H1 (cell line): Measurements from ENCODE around the gene ZNF592. TPM values are rescaled to one million over a fixed set of nuclear protein-coding genes. Genes with fewer than 3 reads are reported as not detected.

Experiments
- CTCF ChIA-PET: fragments of 300-600 bp; sonication (Branson Sonifier 250); formaldehyde crosslinking; loops from one replicate; lab custom pipeline; 2021; ENCODE audit not compliant: partially characterized antibody; lab: Charles Lee
- POLR2A ChIA-PET: fragments of 300-600 bp; sonication (Branson Sonifier 250); formaldehyde crosslinking; loops from one replicate; lab custom pipeline; 2021; ENCODE audit warnings: inconsistent platforms; ENCODE audit not compliant: partially characterized antibody; lab: Charles Lee
- DNase-seq, 2 experiments: peaks; one replicate each; pipeline versions ENCODE4 v3.0.0 to v3.0.0-alpha.2; 2010 to 2022; ENCODE audit warnings: low spot score in 2 of 2, low read depth in 1 of 2, mixed read lengths in 1 of 2
- FAIRE-seq: peaks from 2 replicates; lab custom pipeline; 2011; peaks lifted over from hg19 to GRCh38; lab: Jason Lieb, UNC
- H2AFZ ChIP-seq: 2 replicates; pipeline ENCODE4 v1.8.1; 2012; ENCODE audit warnings: low read length, inconsistent platforms
- H2AK5ac ChIP-seq: 2 replicates; pipeline ENCODE4 v1.6.1; 2013; ENCODE audit warnings: low read depth, low read length
- H2BK120ac ChIP-seq: replicated peaks from 2 replicates; pipeline ENCODE3; 2013; ENCODE audit warnings: low read depth, low read length, inconsistent platforms
- H2BK12ac ChIP-seq: 2 replicates; pipeline ENCODE4 v1.6.1; 2013; ENCODE audit warnings: low read depth, low read length
- H2BK15ac ChIP-seq: 2 replicates; pipeline ENCODE4 v1.6.1; 2013; ENCODE audit warnings: low read length
- H2BK20ac ChIP-seq: 2 replicates; pipeline ENCODE4 v1.6.1; 2013; ENCODE audit warnings: low read length
- H2BK5ac ChIP-seq: 2 replicates; pipeline ENCODE4 v1.6.1; 2013; ENCODE audit warnings: low read depth, low read length
- H3K14ac ChIP-seq: 2 replicates; pipeline ENCODE4 v1.6.1; 2013; ENCODE audit warnings: inconsistent platforms; ENCODE audit not compliant: insufficient read length
- H3K18ac ChIP-seq: 2 replicates; pipeline ENCODE4 v1.6.1; 2013; ENCODE audit warnings: low read length; ENCODE audit errors: extremely low read depth
- H3K23ac ChIP-seq: 2 replicates; pipeline ENCODE4 v1.6.1; 2013; ENCODE audit warnings: inconsistent platforms; ENCODE audit not compliant: insufficient read length
- H3K23me2 ChIP-seq: 2 replicates; pipeline ENCODE4 v1.6.1; 2013; ENCODE audit warnings: low read depth, low read length
- H3K27ac ChIP-seq: 2 replicates; pipeline ENCODE4 v1.6.1; 2011; ENCODE audit warnings: low read depth, low read length, inconsistent platforms
- H3K27me3 ChIP-seq, 4 experiments: replicated peaks in 1 of 4; 1 replicate in 1 of 4; 2 replicates in 3 of 4; pipeline versions ENCODE4 v1.6.1 to v1.8.1; 2011 to 2013; ENCODE audit warnings: low read length in 3 of 4, mild to moderate bottlenecking in 3 of 4, inconsistent platforms in 2 of 4, mixed read lengths in 2 of 4, moderate library complexity in 1 of 4; ENCODE audit not compliant: control insufficient read depth in 3 of 4, insufficient read depth in 3 of 4; ENCODE audit errors: extremely low read depth in 1 of 4
- H3K36me3 ChIP-seq, 4 experiments: 2 replicates each; pipeline versions ENCODE4 v1.6.1 to v1.8.1; 2011 to 2013; ENCODE audit warnings: mild to moderate bottlenecking in 4 of 4, low read length in 3 of 4, moderate library complexity in 2 of 4, control low read depth in 1 of 4, inconsistent platforms in 1 of 4; ENCODE audit not compliant: insufficient read depth in 4 of 4, control insufficient read depth in 2 of 4
- H3K4ac ChIP-seq: replicated peaks from 2 replicates; pipeline ENCODE3; 2013; ENCODE audit warnings: low read length, low read depth, mixed read lengths, inconsistent platforms; ENCODE audit not compliant: insufficient read length
- H3K4me1 ChIP-seq, 4 experiments: replicated peaks in 1 of 4; 1 replicate in 1 of 4; 2 replicates in 3 of 4; pipeline versions ENCODE4 v1.6.1 to v1.8.1; 2011 to 2013; ENCODE audit warnings: low read length in 3 of 4, inconsistent platforms in 2 of 4, mixed read lengths in 1 of 4; ENCODE audit not compliant: insufficient read depth in 4 of 4, control insufficient read depth in 3 of 4
- H3K4me2 ChIP-seq, 2 experiments: 2 replicates each; pipeline versions ENCODE4 v1.6.1 to v1.8.1; 2011 to 2013; ENCODE audit warnings: low read depth in 2 of 2, low read length in 2 of 2, control low read depth in 1 of 2, inconsistent platforms in 1 of 2, mild to moderate bottlenecking in 1 of 2; ENCODE audit not compliant: insufficient read depth in 1 of 2
- H3K4me3 ChIP-seq, 4 experiments: fragments of 200-600, 300-600 bp in 1 of 4; sonication (generic), shearing (Covaris generic), sonication (Bioruptor Twin) in 1 of 4; 2 replicates each; pipeline versions ENCODE4 v1.5.1 to v1.8.1; 2011 to 2016; ENCODE audit warnings: low read length in 4 of 4, low read depth in 3 of 4, control low read depth in 2 of 4, inconsistent platforms in 2 of 4, mild to moderate bottlenecking in 2 of 4, mixed read lengths in 1 of 4, moderate library complexity in 1 of 4; ENCODE audit not compliant: insufficient read depth in 2 of 4; ENCODE audit errors: extremely low read depth in 1 of 4
- H3K56ac ChIP-seq: replicated peaks from 2 replicates; pipeline ENCODE3; 2013; ENCODE audit warnings: low read depth, mild to moderate bottlenecking, mixed read lengths, low read length, inconsistent platforms; ENCODE audit not compliant: insufficient read length
- H3K79me1 ChIP-seq: 2 replicates; pipeline ENCODE4 v1.6.1; 2013; ENCODE audit warnings: low read depth, low read length, control low read depth
- H3K79me2 ChIP-seq, 2 experiments: 2 replicates each; pipeline versions ENCODE4 v1.6.1 to v1.8.1; 2012 to 2013; ENCODE audit warnings: low read length in 2 of 2, mild to moderate bottlenecking in 2 of 2, inconsistent platforms in 1 of 2; ENCODE audit not compliant: insufficient read depth in 2 of 2, control insufficient read depth in 1 of 2
- H3K9ac ChIP-seq, 4 experiments: replicated peaks in 1 of 4; 1 replicate in 1 of 4; 2 replicates in 3 of 4; pipeline versions ENCODE4 v1.6.1 to v1.8.1; 2011 to 2013; ENCODE audit warnings: low read depth in 3 of 4, low read length in 3 of 4, control low read depth in 2 of 4, mild to moderate bottlenecking in 2 of 4, moderate library complexity in 2 of 4, inconsistent platforms in 1 of 4; ENCODE audit errors: extremely low read depth in 1 of 4
- H3K9me3 ChIP-seq, 2 experiments: 2 replicates each; pipeline versions ENCODE4 v1.6.1 to v1.8.1; 2012 to 2013; ENCODE audit warnings: mild to moderate bottlenecking in 2 of 2, moderate library complexity in 2 of 2, control low read depth in 1 of 2, inconsistent platforms in 1 of 2, low read depth in 1 of 2, low read length in 1 of 2, mixed read lengths in 1 of 2; ENCODE audit not compliant: insufficient read depth in 2 of 2
- H4K20me1 ChIP-seq, 2 experiments: replicated peaks in 1 of 2; 2 replicates each; pipeline versions ENCODE3 to v1.8.1; 2011 to 2013; ENCODE audit warnings: inconsistent platforms in 2 of 2, low read length in 2 of 2, mild to moderate bottlenecking in 1 of 2; ENCODE audit not compliant: insufficient read depth in 2 of 2, control insufficient read depth in 1 of 2
- H4K5ac ChIP-seq: 2 replicates; pipeline ENCODE4 v1.6.1; 2013; ENCODE audit warnings: low read length, low read depth, mixed read lengths, inconsistent platforms; ENCODE audit not compliant: insufficient read length
- H4K8ac ChIP-seq: 2 replicates; pipeline ENCODE4 v1.8.0; 2013; ENCODE audit warnings: mild to moderate bottlenecking, moderate library complexity, low read length, inconsistent platforms; ENCODE audit not compliant: insufficient read depth; ENCODE audit errors: extremely low read depth
- H4K91ac ChIP-seq: replicated peaks from 2 replicates; pipeline ENCODE3; 2013; ENCODE audit warnings: low read length, mixed read lengths, inconsistent platforms; ENCODE audit not compliant: insufficient read length
- ASH2L ChIP-seq: fragments of 200-600, 300-600 bp; sonication (generic); IDR thresholded peaks from one replicate; pipeline ENCODE4 v1.7.1; 2017; ENCODE audit warnings: low read length
- CHD2 ChIP-seq: IDR thresholded peaks from 2 replicates; pipeline ENCODE4 v1.6.1; 2012; ENCODE audit warnings: low read length, improper control_type of control experiment
- EGR1 ChIP-seq: IDR thresholded peaks from 2 replicates; pipeline ENCODE4 v1.6.1; 2011; ENCODE audit warnings: low read depth, low read length, borderline replicate concordance
- NANOG ChIP-seq: IDR thresholded peaks from 2 replicates; pipeline ENCODE4 v1.6.1; 2011; ENCODE audit warnings: low read length, low read depth, mild to moderate bottlenecking, inconsistent platforms; ENCODE audit not compliant: insufficient read depth, poor library complexity, severe bottlenecking
- NRF1 ChIP-seq: IDR thresholded peaks from 2 replicates; pipeline ENCODE4 v1.6.1; 2011; ENCODE audit warnings: mild to moderate bottlenecking, low read depth, low read length, improper control_type of control experiment
- POLR2AphosphoS5 ChIP-seq: IDR thresholded peaks from 2 replicates; pipeline ENCODE4 v1.6.1; 2011; ENCODE audit warnings: low read depth, low read length
- RFX5 ChIP-seq: IDR thresholded peaks from 2 replicates; pipeline ENCODE4 v1.6.1; 2011; ENCODE audit warnings: low read depth, low read length, improper control_type of control experiment, borderline replicate concordance
- RXRA ChIP-seq: IDR thresholded peaks from 2 replicates; pipeline ENCODE4 v1.6.1; 2011; ENCODE audit warnings: low read depth, mild to moderate bottlenecking, low read length, moderate library complexity; ENCODE audit not compliant: insufficient read depth
- SIN3A ChIP-seq, 2 experiments: IDR thresholded peaks in 1 of 2; conservative IDR thresholded peaks in 1 of 2; 2 replicates each; pipeline ENCODE4 v1.6.1; 2011 to 2012; ENCODE audit warnings: low read length in 2 of 2, improper control_type of control experiment in 1 of 2, low read depth in 1 of 2, mild to moderate bottlenecking in 1 of 2
- SIX5 ChIP-seq: IDR thresholded peaks from 2 replicates; pipeline ENCODE4 v1.6.1; 2011; ENCODE audit warnings: mild to moderate bottlenecking, low read depth, low read length
- SP1 ChIP-seq: IDR thresholded peaks from 2 replicates; pipeline ENCODE4 v1.6.1; 2011; ENCODE audit warnings: low read depth, low read length
- WGBS, 2 experiments: shearing (Covaris generic) in 1 of 2; methylation state at CpG; one replicate each; pipeline versions ENCODE4 v1.1.6 to v1.1.7; 2013 to 2015; ENCODE audit warnings: low lambda C conversion rate in 2 of 2, mixed read lengths in 2 of 2, inconsistent platforms in 1 of 2, low coverage in 1 of 2, missing lambda C conversion rate in 1 of 2; ENCODE audit not compliant: insufficient replicate concordance in 2 of 2, insufficient coverage in 1 of 2, insufficient read length in 1 of 2; ENCODE audit errors: extremely low coverage in 1 of 2, missing lambda C conversion rate in 1 of 2; 5-methylcytosine and 5-hydroxymethylcytosine counted together
- polyA plus RNA-seq, 7 experiments: library from polyadenylated mRNA; depleted of rRNA in 3 of 7; stranded (reverse) in 5 of 7; unstranded in 2 of 7; fragments of >200 nt in 5 of 7; fragments of 200-250 nt in 2 of 7; gene quantifications; 1 replicate in 5 of 7; 2 replicates in 1 of 7; 4 replicates in 1 of 7; pipeline versions ENCODE4 v1.2.1 to v1.2.3, GENCODE V29; 2011 to 2013; ENCODE audit warnings: missing spikeins in 2 of 7, mixed read lengths in 2 of 7
- total RNA-seq: library from RNA; stranded (reverse); fragmentation: NEBNext Ultra II Directional; extraction: Animal tissue kit (Norgen Biotek cat#: 25700); gene quantifications from 2 replicates; pipeline ENCODE4 v1.2.1, GENCODE V29; 2021
- TF ChIP-seq, protein P1 (sequence below): IDR thresholded peaks from 2 replicates; pipeline ENCODE4 v1.6.1; 2012; ENCODE audit warnings: inconsistent platforms

The ZNF592 gene
- total and polyA plus RNA-seq, 2 of the 8 experiments (the other 6 are each of a cell fraction or from before 2014, with no cell fraction given): 14.2 to 33.0 TPM

DNA sequence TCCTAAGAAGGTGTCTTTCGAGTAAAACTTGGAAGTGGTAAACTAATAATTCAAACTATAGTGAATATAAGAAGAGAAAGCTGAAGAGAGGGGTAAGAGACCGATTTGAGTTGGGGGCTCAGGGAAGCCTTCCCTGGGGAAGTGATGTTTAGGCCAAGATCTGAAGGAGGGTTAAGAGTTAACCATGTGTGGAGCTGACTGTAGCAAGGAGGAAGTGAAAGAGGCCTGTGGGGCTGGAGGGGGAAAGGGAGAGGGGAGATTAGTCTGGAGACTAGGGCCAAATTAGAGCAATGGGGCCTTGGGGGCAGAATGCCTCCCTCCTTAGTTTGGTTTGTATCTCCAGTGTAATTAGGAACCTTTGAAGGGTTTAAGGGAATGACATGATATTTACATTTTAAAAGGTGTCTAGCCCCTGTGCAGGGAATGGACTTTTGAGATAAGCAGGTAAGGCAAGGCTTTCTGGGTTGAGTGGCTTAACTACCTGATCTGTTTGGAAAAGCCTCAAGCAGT is 2.2 kb downstream of the ZNF592 start:
- peaks cover 2 to 11% of the 10 kb centered on the region in 2 experiments for H4K20me1 ChIP-seq
- H2BK20ac ChIP-seq: no peak overlapping the region
- peaks cover 15% of the 10 kb centered on the region for H3K23me2 ChIP-seq
- WGBS, 2 experiments: 87% methylated on average over 2 of the region's 2 CpGs; no CpG with 5 or more reads in 1 of the 2 experiments
- no peak overlapping the region for H2AK5ac ChIP-seq
- H3K4me1 ChIP-seq: peaks cover 3 to 13% (median 11%) of the 10 kb centered on the region in 4 experiments
- H2BK120ac ChIP-seq: no peak overlapping the region
- H2AFZ ChIP-seq: no peak overlapping the region
- FAIRE-seq: no peak
- no peak overlapping the region for H3K14ac ChIP-seq
- H3K27me3 ChIP-seq: no peaks in the 10 kb centered on the region
- no peak overlapping the region for H3K56ac ChIP-seq
- H3K79me2 ChIP-seq: peaks cover 13 to 66% of the 10 kb centered on the region in 2 experiments
- no peak overlapping the region for H3K27ac ChIP-seq
- H3K4me2 ChIP-seq: peak overlapping the region in 1 of 2 experiments; percentile 39; a peak in 1 of 4 replicates
- H4K5ac ChIP-seq: no peak overlapping the region
- no peak overlapping the region for H3K4me3 ChIP-seq
- H4K8ac ChIP-seq: no peak overlapping the region
- H2BK12ac ChIP-seq: no peak overlapping the region
- H3K79me1 ChIP-seq: peaks cover 4% of the 10 kb centered on the region
- H2BK5ac ChIP-seq: no peak overlapping the region
- H3K4ac ChIP-seq: no peak overlapping the region
- no peak overlapping the region for H2BK15ac ChIP-seq
- H3K18ac ChIP-seq: no peak overlapping the region
- no peak overlapping the region for H3K23ac ChIP-seq
- H3K9ac ChIP-seq: no peak overlapping the region
- POLR2A ChIA-PET: interaction anchor here (2.6 to 2.7 kb wide), 2 partner anchors 15 to 35 kb away, joined by 8 to 18 read pairs; partner anchors contain the start of gene SEC11A
- H3K9me3 ChIP-seq: no peaks in the 10 kb centered on the region
- no peaks in the 10 kb centered on the region for H3K36me3 ChIP-seq
- no peak for TF ChIP-seq NANOG
- no peak for TF ChIP-seq ASH2L
- TF ChIP-seq SIX5: no peak
- no peak for TF ChIP-seq NRF1
- no peak for TF ChIP-seq CHD2
- TF ChIP-seq SP1: no peak
- no peak for TF ChIP-seq SIN3A (conservative IDR thresholded peaks at IDR 0.05 in 1 of 2, IDR thresholded peaks at IDR 0.05 in 1 of 2; ENCODE audit: low read depth in 1 of 2, low read length in 2 of 2)
- no peak for TF ChIP-seq EGR1
- no peak for TF ChIP-seq RFX5
- no peak for TF ChIP-seq POLR2AphosphoS5
- TF ChIP-seq, protein P1, sequence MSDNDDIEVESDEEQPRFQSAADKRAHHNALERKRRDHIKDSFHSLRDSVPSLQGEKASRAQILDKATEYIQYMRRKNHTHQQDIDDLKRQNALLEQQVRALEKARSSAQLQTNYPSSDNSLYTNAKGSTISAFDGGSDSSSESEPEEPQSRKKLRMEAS: no peak
- TF ChIP-seq RXRA: no peak
- no peak overlapping the region for H4K91ac ChIP-seq
- CTCF ChIA-PET: interaction anchor here (0.7 to 1.7 kb wide), 5 partner anchors 11 to 180 kb away, joined by 3 read pairs; no protein-coding TSS in a partner anchor
- DNase-seq: no peak
